GM21576 (cell line): ENCODE data around the gene MMP2.

ENCODE experiments used
- ATAC-seq: cut with Tn5 transposase; IDR thresholded peaks from one replicate; pipeline ENCODE4 v1.9.1; 2021; ENCODE audit warnings: mild to moderate bottlenecking, moderate library complexity; ENCODE audit not compliant: unreplicated experiment

The MMP2 gene

GRCh38 chr16:55468352-55468990, 10.5 kb upstream of the MMP2 start:
- ATAC-seq: no peak

- ATAC-seq: no peak
These were observed 9.0 kb upstream of the MMP2 start for GRCh38 chr16:55469821-55470532.

- ATAC-seq: no peak
These were observed 8.2 kb upstream of the MMP2 start for GRCh38 chr16:55470533-55471371.

DNA sequence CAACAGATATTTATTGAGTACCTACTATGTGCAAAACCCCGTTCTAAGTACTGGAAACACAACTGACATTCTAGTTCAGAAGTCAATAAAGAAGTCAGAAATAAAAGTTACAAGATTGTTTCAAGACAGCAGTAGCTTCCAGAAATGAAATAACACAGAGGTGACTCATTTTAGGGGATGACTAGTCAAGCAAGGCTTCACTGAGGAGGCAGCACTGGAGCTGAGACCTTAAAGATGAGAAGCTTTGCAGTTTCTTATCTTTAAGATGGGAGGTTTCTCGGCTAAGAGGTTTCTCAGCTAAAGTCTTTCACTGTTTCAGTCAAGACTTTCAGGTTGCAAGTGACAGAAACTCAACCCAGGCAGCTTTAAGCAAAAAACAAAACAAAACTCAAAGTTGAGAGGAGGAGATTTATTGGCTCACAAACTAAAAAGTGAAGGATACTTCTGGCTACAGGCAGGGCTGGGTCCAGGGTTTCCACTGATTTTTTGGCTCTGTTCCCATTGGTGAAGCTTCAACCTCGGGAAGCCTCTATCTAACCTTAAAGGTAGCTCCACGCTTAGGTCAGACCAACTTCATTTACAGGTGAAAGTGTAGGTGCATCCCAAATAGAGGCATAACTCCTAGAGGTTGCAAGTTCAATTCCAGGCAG, 7.4 kb upstream of the MMP2 start:
- peak; percentile 86 for ATAC-seq

DNA sequence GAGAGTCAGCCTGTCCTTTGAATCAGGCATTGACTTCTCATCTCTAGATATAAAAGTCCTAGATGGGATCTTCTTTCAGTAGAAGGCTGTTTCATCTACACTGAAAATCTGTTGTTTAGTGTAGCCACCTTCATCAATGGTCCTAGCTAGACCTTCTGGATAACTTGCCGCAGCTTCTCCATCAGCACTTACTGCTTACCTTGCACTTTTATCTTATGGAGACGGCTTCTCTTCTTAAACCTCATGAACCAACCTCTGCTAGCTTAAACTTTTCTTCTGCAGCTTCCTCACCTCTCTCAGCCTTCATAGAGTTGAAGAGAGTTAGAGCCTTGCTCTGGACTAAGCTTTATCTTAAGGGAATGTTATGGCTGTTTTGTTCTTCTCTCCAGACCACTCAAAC, 5.4 kb upstream of the MMP2 start:
- ATAC-seq: no peak

- no peak for ATAC-seq
These were observed 4.2 kb upstream of the MMP2 start for GRCh38 chr16:55474821-55475220.

DNA sequence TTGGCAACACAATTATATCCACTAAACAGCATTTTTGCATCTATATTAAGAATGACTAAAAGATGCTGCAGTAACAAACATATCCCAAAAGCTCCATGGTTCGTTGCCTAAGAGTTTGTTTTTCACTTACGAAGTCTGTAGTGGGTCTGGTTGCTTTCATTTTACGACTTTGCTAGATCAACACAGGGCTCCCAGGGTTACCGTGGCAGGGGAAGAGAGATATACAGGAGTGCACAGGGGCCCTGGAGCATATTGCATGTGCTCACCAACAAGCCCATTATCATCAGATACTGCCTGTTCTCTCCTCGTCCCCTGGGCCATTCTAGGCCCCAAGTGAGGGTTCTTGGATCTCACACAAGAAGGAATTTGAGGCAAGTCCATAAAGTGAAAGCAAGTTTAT, 3.1 kb upstream of the MMP2 start:
- no peak for ATAC-seq

DNA sequence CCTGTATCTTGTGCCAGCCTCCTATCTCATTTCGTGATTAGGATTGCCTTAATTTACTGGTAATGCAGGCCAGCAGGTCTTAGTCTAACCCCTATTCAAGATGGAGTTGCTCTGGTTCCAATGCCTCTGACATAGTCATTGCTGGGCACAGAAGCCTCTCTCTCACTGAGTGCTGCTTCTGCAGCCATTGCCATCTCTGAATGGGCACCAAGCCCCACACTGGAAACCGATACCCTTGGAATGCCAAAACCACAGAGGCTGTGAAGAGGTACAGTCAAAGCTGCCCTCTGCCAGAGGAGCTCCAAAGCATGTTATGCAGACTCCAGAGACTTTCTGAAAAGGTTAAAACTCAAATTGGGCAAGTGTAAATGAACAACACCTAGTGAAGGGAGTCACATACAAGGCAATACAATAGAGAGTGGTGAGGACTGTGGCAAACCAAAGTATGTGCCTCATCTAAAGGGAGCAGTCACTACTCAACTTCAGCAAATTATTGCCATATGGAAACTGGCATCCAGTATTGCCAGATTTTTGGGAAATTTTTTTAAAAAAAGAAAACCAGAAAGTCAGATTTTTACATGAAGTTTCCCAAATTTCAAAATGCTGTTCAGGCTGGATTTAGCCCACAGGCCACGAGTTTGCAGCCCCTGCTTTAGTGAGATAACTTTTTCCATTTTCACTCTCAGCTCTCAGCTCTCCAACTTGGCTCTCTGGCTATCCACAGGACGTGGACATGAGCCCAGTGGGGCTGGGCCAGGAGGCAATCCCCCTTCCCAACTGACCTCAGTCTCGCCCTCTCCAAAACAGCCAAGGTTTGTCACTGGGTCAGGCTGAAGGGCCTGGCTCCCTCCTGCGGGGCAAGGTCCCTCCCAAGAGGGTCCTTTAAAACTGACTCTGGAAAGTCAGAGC, 2.1 kb upstream of the MMP2 start:
- ATAC-seq: no peak

DNA sequence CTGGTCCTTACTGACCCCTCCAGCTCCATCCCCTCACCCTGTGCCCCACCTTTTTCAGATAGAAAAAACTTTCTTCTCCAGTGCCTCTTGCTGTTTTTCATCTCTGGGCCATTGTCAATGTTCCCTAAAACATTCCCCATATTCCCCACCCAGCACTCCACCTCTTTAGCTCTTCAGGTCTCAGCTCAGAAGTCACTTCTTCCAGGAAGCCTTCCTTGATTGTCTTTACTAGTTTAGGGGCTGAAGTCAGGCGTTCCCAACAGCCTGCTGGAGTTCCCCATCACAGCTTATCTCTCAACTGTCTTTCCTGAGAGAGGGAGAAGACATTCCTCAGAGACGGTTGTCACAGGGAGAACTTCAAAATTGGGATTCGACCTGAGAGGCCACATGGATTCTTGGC, 1.3 kb upstream of the MMP2 start:
- ATAC-seq: no peak

DNA sequence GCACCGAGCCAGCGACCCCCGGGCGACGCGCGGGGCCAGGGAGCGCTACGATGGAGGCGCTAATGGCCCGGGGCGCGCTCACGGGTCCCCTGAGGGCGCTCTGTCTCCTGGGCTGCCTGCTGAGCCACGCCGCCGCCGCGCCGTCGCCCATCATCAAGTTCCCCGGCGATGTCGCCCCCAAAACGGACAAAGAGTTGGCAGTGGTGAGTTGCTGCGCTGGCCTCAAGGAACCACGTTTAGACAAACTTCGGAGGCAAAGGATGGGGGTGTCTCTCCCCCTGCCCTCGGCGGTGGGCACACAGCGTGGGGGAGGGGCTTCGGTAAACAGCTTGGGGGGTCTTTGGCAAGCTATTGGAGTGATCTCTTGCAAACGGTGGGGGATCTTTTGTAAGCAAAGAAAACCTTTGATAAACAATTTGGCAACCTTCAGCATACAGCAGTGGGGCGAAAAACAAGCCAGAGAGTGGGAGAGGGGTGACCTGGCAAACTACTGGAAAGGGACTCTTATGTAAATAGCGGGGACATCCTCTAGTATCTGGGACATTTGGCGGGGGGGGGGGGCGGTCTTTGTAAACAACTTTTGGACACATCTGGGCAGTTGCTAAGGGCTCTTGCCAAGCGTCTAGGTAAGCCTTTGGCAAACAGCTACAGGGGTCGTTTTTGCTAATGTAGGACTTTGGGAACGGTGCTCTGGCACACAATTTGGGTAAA, 587 bp downstream of the MMP2 start:
- ATAC-seq: no peak

DNA sequence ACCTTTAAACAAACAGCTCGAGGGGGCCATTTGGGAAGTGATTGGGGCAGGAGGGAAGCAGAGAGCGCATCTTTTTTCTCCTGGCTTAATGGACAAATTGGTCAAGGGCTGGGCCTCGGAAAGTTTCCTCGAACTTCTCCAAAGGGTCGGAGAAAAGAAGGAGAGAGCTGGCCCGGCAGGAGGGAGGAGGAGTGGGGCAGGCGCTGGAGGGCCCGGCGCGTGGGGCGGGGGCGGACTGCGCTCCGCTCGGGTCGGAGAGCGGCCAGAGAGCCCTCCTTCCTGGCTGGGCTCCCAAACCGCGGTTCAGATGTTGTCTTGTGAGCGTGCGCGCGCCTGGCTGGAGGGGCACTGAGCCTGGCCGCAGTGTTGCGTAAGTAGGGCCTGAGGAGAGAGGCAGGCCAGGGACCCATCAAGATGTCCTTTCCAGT, 1.2 kb downstream of the MMP2 start:
- ATAC-seq: no peak

GRCh38 chr16:55481023-55481422, 2.0 kb downstream of the MMP2 start:
- no peak for ATAC-seq

DNA sequence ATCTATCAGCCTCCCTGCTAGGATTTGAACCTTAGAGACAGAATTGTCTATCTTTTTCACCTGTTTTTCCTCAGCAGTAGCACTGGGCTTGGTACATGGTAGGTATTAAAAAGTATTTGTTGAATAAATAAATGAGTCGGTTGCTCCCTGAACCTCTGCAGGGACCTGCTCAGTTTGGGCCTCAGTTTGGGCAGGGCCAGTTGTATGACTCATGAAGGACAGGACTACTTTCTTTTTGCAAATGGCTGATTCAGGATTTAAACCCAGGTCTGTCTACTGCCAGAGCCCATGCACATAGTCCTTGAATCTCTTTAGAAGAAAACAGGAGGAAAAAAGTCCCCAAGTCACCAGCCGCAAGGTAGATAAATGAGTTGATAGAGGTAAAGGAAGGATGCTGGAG, 3.1 kb downstream of the MMP2 start:
- ATAC-seq: no peak

DNA sequence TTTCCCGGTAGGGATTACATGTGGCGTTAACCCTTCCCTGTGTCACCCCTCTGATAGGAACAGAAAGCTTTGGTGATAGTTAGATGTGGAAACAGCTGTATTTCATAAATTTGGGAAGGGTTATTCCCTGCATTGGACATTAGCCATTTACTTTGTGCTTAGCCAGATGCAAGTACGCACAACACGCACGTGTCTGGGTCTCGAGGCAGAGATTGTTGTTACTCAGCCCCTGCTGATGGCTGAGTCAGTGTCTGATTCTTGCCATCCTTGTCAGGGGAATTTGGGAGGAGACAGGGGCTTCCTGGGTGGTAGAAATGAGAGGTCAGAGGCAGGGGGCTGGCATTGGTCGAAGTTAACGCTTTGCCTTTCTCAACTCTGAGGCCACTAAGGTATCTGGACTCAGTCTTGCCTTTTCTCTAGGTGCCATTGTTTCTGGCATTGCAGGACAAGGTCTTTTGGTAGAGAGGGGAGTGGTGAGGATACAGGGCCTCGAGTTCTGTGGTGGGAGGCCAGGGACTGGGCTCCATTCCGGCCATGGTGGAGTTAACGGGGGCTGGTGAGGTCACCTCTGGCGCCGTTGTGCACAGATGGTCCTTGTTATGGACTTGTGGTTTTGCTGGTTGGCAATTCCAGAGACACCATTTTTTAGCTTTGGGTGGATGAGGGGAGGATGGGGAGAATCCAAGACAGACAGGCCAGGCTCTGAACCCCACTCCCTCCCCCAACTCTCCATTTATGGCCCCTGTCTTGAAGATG, 8.2 kb downstream of the MMP2 start:
- no peak for ATAC-seq

DNA sequence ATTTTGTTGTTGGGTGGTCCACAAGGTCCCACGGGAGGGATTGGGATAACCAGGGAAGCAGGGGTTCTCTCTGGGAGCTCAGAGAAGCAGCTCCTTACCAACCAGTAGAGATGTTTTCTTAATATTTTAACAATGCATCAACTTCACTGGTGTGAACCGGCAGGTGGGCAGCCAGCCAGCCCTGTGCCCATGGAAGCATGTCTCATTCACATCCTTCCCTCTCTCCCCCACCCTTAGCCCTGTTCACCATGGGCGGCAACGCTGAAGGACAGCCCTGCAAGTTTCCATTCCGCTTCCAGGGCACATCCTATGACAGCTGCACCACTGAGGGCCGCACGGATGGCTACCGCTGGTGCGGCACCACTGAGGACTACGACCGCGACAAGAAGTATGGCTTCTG, 9.3 kb downstream of the MMP2 start:
- no peak for ATAC-seq

GRCh38 chr16:55489119-55489955, 10.3 kb downstream of the MMP2 start:
- no peak for ATAC-seq

DNA sequence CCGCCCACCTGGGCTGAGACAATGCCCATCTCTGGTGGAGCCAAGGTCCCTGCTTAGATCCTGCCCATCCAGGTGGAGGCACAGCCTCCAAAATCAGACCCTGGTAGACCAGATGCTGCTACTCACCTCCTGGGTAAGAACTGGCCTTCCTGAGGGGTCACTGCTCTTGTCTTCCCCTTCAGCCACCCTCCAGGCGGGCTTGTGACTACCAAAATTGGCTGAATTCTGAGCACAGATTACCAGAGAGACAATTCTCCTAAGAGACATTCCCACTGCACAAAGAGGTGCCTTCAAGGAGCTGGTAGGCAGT, 10.9 kb downstream of the MMP2 start:
- no peak for ATAC-seq

DNA sequence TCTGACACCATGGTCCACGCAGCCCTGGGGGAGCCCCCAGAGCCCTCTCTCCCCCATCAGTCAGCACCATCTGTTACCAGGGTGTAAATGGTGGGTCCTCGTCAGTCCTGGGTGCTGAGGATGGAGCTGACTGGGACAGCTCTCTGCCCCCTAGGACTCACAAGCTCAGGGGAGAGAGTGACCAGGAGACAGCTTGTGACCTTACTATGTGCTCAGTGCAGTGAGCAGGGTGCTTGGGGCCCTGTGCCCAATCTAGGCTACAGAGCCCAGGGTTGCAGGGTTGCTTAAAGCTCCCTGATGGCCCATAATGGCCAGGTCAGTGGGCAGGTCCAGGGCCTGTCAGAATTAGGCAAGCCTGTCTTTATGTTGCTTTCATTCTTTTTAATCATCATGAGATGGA, 11.3 kb downstream of the MMP2 start:
- ATAC-seq: no peak
